Activated T-cell treated with anti-CD3 and anti-CD28 coated beads, Interleukin-2, amount 50 U/mL, for 72 hours (primary cell): Measurements from ENCODE around the gene RNF180. TPM values are rescaled to one million over a fixed set of nuclear protein-coding genes. Genes with fewer than 3 reads are reported as not detected.
A peak's percentile ranks its signal among the peaks of the same experiment; 100 is the strongest.

Experiments
- ATAC-seq, 2 donors: fragments of 150-1000 bp; cut with Tn5 transposase; replicated peaks in 1 of 2; 2 replicates each; pipeline ENCODE4 v1.10.0; 2021; ENCODE audit warnings: moderate library complexity in 2 of 2, mild to moderate bottlenecking in 1 of 2
- DNase-seq, 2 donors: peaks; one replicate each; pipeline ENCODE4 v3.0.0; 2021 to 2022; ENCODE audit warnings: mixed read lengths in 1 of 2
- H3K27ac Mint-ChIP-seq: one replicate; pipeline ENCODE4 v1.8.0; 2022; ENCODE audit warnings: mild to moderate bottlenecking, moderate library complexity, mixed read lengths
- H3K27me3 Mint-ChIP-seq: one replicate; pipeline ENCODE4 v1.8.0; 2022; ENCODE audit warnings: low read depth, mixed read lengths
- H3K36me3 Mint-ChIP-seq, 2 donors: one replicate each; pipeline ENCODE4 v1.8.0; 2022; ENCODE audit warnings: mixed read lengths in 2 of 2, mild to moderate bottlenecking in 1 of 2; ENCODE audit not compliant: insufficient read depth in 2 of 2
- H3K4me1 Mint-ChIP-seq: one replicate; pipeline ENCODE4 v1.8.0; 2022; ENCODE audit warnings: low read depth, mixed read lengths
- H3K4me3 Mint-ChIP-seq, 2 donors: one replicate each; pipeline ENCODE4 v1.8.0; 2022; ENCODE audit warnings: mild to moderate bottlenecking in 2 of 2, mixed read lengths in 2 of 2, moderate library complexity in 2 of 2
- H3K9me3 Mint-ChIP-seq, 2 donors: one replicate each; pipeline ENCODE4 v1.8.0; 2022; ENCODE audit warnings: mixed read lengths in 2 of 2
- total RNA-seq, 2 donors: library from RNA; stranded (reverse); gene quantifications; one replicate each; pipeline ENCODE4 v1.2.3, GENCODE V29; 2022

The RNF180 gene, protein sequence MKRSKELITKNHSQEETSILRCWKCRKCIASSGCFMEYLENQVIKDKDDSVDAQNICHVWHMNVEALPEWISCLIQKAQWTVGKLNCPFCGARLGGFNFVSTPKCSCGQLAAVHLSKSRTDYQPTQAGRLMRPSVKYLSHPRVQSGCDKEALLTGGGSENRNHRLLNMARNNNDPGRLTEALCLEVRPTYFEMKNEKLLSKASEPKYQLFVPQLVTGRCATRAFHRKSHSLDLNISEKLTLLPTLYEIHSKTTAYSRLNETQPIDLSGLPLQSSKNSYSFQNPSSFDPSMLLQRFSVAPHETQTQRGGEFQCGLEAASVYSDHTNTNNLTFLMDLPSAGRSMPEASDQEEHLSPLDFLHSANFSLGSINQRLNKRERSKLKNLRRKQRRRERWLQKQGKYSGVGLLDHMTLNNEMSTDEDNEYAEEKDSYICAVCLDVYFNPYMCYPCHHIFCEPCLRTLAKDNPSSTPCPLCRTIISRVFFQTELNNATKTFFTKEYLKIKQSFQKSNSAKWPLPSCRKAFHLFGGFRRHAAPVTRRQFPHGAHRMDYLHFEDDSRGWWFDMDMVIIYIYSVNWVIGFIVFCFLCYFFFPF
- not detected for total RNA-seq

GRCh38 chr5:64165500-64166200 lies at the start of gene RNF180:
Gene RNF180 (plus strand): TSS chr5:64165843. CDS start chr5:64200808, 34,965 bp downstream.
- Mint-ChIP-seq H3K4me3 (peak within 1 kb of the TSS; percentile 56 to 62), H3K9me3 (no peaks in the 10 kb centered on the region), H3K4me1 (no peaks in the 10 kb centered on the region), H3K36me3 (peaks cover 0 to 2% of the 10 kb centered on the region in 2 donors), H3K27ac (no peak within 1 kb of the TSS), H3K27me3 (peaks cover 26% of the 10 kb centered on the region)
- DNase-seq (peak in 1 of 2 donors; percentile 2), ATAC-seq (peak; percentile 23 to 43)

GRCh38 chr5:64125521-64125920 lies 40.1 kb upstream of the RNF180 start:
- no peaks in the 10 kb centered on the region for H3K36me3 Mint-ChIP-seq
- no peaks in the 10 kb centered on the region for H3K27me3 Mint-ChIP-seq
- H3K4me3 Mint-ChIP-seq: no peak overlapping the region
- ATAC-seq: no peak
- H3K9me3 Mint-ChIP-seq: peaks cover under 1 to 3% of the 10 kb centered on the region in 2 donors
- H3K27ac Mint-ChIP-seq: no peak overlapping the region
- no peak for DNase-seq
- H3K4me1 Mint-ChIP-seq: no peaks in the 10 kb centered on the region

- H3K27me3 Mint-ChIP-seq: no peaks in the 10 kb centered on the region
- H3K27ac Mint-ChIP-seq: no peak overlapping the region
- ATAC-seq: no peak
- no peaks in the 10 kb centered on the region for H3K4me1 Mint-ChIP-seq
- H3K4me3 Mint-ChIP-seq: no peak overlapping the region
- H3K36me3 Mint-ChIP-seq: no peaks in the 10 kb centered on the region
- H3K9me3 Mint-ChIP-seq: peaks cover 0 to 3% of the 10 kb centered on the region in 2 donors
- no peak for DNase-seq
Observed at GRCh38 chr5:64126202-64126741, 39.4 kb upstream of the RNF180 start.

- Mint-ChIP-seq H3K36me3 (peaks cover under 1 to 2% of the 10 kb centered on the region in 2 donors), H3K27me3 (no peaks in the 10 kb centered on the region), H3K27ac (no peak overlapping the region), H3K4me1 (no peaks in the 10 kb centered on the region), H3K9me3 (peaks cover 3 to 4% of the 10 kb centered on the region in 2 donors), H3K4me3 (no peak overlapping the region)
- DNase-seq (no peak), ATAC-seq (no peak)
Observed at GRCh38 chr5:64140018-64140417, 25.6 kb upstream of the RNF180 start.

DNA sequence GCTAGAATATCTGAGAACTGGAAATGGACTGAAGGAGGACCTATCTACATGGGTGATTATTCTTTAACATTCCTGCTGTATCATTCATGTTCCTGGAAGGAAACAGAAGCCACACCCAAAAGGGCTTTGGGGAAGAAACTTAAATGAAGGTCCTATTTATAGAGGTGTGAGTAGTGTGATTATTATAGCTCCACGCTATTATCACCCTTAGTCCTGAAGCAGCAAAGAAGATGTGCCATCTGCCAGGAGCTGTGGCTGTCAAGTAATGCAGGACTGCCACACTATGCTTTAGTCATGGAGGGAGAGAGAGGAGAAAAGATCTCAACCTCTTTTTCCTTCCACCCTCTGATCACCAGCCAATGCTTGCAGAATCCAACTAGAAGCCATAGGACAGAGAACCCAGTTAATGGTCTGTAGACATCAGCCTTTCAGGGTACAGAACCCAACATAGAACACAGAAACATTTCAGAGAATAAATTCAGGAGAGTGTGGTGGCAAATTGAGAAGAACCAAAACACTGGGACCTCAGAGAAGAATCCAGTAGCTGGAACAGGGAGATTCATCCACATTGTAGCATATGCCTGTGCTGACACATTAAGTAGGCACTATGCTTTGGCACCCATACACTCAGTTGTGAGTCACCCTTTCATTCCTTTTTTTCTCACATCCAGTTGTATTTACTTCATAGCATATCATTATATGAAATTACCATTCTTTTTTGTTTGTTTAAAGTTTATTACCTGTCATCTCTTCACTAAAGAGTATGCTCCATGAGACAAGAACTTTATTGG lies 21.0 kb upstream of the RNF180 start:
- H3K36me3 Mint-ChIP-seq: no peaks in the 10 kb centered on the region
- ATAC-seq (no peak), DNase-seq (no peak)
- H3K4me1 Mint-ChIP-seq: no peaks in the 10 kb centered on the region
- no peak overlapping the region for H3K27ac Mint-ChIP-seq
- H3K4me3 Mint-ChIP-seq: no peak overlapping the region
- no peaks in the 10 kb centered on the region for H3K27me3 Mint-ChIP-seq
- H3K9me3 Mint-ChIP-seq: no peaks in the 10 kb centered on the region

GRCh38 chr5:64145216-64145895 lies 20.3 kb upstream of the RNF180 start:
- Mint-ChIP-seq H3K36me3 (no peaks in the 10 kb centered on the region), H3K4me3 (no peak overlapping the region), H3K27ac (no peak overlapping the region), H3K4me1 (no peaks in the 10 kb centered on the region), H3K27me3 (no peaks in the 10 kb centered on the region), H3K9me3 (no peaks in the 10 kb centered on the region)
- DNase-seq (no peak), ATAC-seq (no peak)

DNA sequence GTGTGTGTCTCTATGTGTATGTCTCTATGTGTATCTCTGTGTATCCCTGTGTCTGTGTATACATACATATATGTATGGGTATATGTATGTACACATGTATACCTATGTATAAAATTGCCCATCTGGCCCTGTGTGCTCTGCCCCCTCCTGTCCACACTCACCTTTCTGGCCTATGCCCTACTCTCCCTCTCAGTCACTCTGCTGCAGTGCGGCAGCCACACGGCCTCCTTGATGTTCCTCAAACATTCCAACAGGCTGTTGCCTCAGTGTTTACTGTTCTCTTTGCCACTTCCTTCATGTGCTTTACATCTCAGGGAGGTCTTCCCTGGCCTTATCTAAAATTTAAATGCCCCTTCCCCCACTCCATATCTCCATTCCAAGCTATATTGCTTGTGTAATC lies 18.3 kb upstream of the RNF180 start:
- Mint-ChIP-seq H3K27me3 (no peaks in the 10 kb centered on the region), H3K27ac (no peak overlapping the region), H3K36me3 (no peaks in the 10 kb centered on the region), H3K9me3 (peaks cover 0 to 2% of the 10 kb centered on the region in 2 donors), H3K4me3 (no peak overlapping the region), H3K4me1 (no peaks in the 10 kb centered on the region)
- DNase-seq (no peak), ATAC-seq (no peak)

DNA sequence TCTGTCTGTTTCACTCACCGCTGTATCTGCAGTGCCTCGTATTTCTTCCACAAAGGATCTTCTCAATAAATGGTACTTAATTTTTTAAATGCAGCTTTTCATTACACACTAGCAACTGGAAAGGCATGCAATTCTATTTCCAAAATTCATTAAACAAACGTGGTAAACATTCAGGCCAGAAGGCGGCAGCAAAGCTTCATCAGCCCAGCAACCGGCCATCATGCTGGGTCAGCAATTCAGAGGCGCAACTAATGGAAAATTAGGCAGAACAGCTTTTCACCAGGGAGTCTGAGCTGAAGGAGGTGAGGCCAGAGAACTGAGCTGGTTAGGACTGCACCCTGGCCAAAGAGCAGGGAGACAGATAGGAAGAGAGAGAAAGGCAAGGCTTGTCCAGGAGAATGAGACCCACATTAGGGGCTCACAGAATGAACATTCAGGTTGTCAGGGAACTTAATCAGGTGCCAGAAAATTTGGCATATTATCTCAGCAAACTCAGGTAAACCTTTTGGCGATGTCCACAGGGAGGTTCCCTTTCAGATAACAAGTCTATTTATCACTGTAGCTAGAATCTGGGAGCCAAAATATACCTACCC lies 17.7 kb upstream of the RNF180 start:
- Mint-ChIP-seq H3K27me3 (no peaks in the 10 kb centered on the region), H3K4me3 (no peak overlapping the region), H3K27ac (no peak overlapping the region), H3K4me1 (no peaks in the 10 kb centered on the region), H3K36me3 (no peaks in the 10 kb centered on the region), H3K9me3 (peaks cover 0 to 6% of the 10 kb centered on the region in 2 donors)
- no peak for ATAC-seq
- peak in 1 of 2 donors; percentile 2 for DNase-seq

- DNase-seq: no peak
Observed at GRCh38 chr5:64149268-64149667, 16.4 kb upstream of the RNF180 start.

GRCh38 chr5:64149857-64150521 lies 15.7 kb upstream of the RNF180 start:
- DNase-seq (no peak), ATAC-seq (no peak)
- Mint-ChIP-seq H3K36me3 (peaks cover 3 to 5% of the 10 kb centered on the region in 2 donors), H3K27me3 (no peaks in the 10 kb centered on the region), H3K4me3 (no peak overlapping the region), H3K27ac (no peak overlapping the region), H3K9me3 (peaks cover 6 to 7% of the 10 kb centered on the region in 2 donors), H3K4me1 (no peaks in the 10 kb centered on the region)

More at GRCh38 chr5:64149268-64149667, 16.4 kb upstream of the RNF180 start:
- no peaks in the 10 kb centered on the region for H3K4me1 Mint-ChIP-seq
- no peak for ATAC-seq
- no peak overlapping the region for H3K4me3 Mint-ChIP-seq
- no peaks in the 10 kb centered on the region for H3K27me3 Mint-ChIP-seq
- H3K27ac Mint-ChIP-seq: no peak overlapping the region
- H3K36me3 Mint-ChIP-seq: peaks cover 3 to 5% of the 10 kb centered on the region in 2 donors
- peaks cover 6 to 7% of the 10 kb centered on the region in 2 donors for H3K9me3 Mint-ChIP-seq

GRCh38 chr5:64156261-64156660 lies 9.4 kb upstream of the RNF180 start:
- no peak overlapping the region for H3K27ac Mint-ChIP-seq
- H3K9me3 Mint-ChIP-seq: peaks cover 7 to 10% of the 10 kb centered on the region in 2 donors
- no peaks in the 10 kb centered on the region for H3K4me1 Mint-ChIP-seq
- no peak overlapping the region for H3K4me3 Mint-ChIP-seq
- no peaks in the 10 kb centered on the region for H3K27me3 Mint-ChIP-seq
- H3K36me3 Mint-ChIP-seq: peaks cover 3 to 5% of the 10 kb centered on the region in 2 donors
- ATAC-seq (no peak), DNase-seq (no peak)
